Hepatocyte (in vitro differentiated cells): ENCODE measurements around the gene CTNNA1. TPM values are rescaled to one million over a fixed set of nuclear protein-coding genes. Genes with fewer than 3 reads are reported as not detected.

Source experiments
- DNase-seq: peaks from one replicate; pipeline ENCODE4 v3.0.0-alpha.2; 2016; ENCODE audit warnings: low spot score
- H2AFZ ChIP-seq: fragments of 200-600 bp; sonication (generic); 2 replicates; pipeline ENCODE4 v1.6.0; 2016; ENCODE audit warnings: antibody characterized with exemption, mild to moderate bottlenecking
- H3K27ac ChIP-seq: fragments of 200-600 bp; sonication (generic); 2 replicates; pipeline ENCODE4 v1.5.1; 2016; ENCODE audit warnings: mild to moderate bottlenecking
- H3K27me3 ChIP-seq: fragments of 200-600 bp; sonication (generic); 2 replicates; pipeline ENCODE4 v1.6.1; 2016
- H3K36me3 ChIP-seq: fragments of 200-600 bp; sonication (generic); replicated peaks from 2 replicates; pipeline ENCODE4 v1.5.1; 2016; ENCODE audit warnings: low read depth; ENCODE audit not compliant: insufficient read depth
- H3K4me1 ChIP-seq: fragments of 200-600 bp; sonication (generic); 2 replicates; pipeline ENCODE4 v1.5.1; 2016; ENCODE audit warnings: mild to moderate bottlenecking, moderate library complexity; ENCODE audit not compliant: insufficient read depth
- H3K4me2 ChIP-seq: fragments of 200-600 bp; sonication (generic); 2 replicates; pipeline ENCODE4 v1.6.0; 2016
- H3K4me3 ChIP-seq: fragments of 200-600 bp; sonication (generic); 2 replicates; pipeline ENCODE4 v1.5.1; 2016; ENCODE audit warnings: mild to moderate bottlenecking
- H3K79me2 ChIP-seq: fragments of 200-600 bp; sonication (generic); 2 replicates; pipeline ENCODE4 v1.6.0; 2017; ENCODE audit warnings: mild to moderate bottlenecking
- H3K9me2 ChIP-seq: fragments of 200-600 bp; sonication (generic); replicated peaks from 2 replicates; pipeline ENCODE4 v1.6.0; 2017; ENCODE audit warnings: mild to moderate bottlenecking; ENCODE audit not compliant: insufficient read depth
- H3K9me3 ChIP-seq: fragments of 200-600 bp; sonication (generic); 2 replicates; pipeline ENCODE4 v1.5.1; 2016; ENCODE audit warnings: low read depth, mild to moderate bottlenecking
- H4K20me1 ChIP-seq: fragments of 200-600 bp; sonication (generic); 2 replicates; pipeline ENCODE4 v1.6.0; 2016; ENCODE audit warnings: mild to moderate bottlenecking; ENCODE audit not compliant: insufficient read depth, poor library complexity, severe bottlenecking
- EZH2 ChIP-seq: fragments of 200-600 bp; sonication (generic); IDR thresholded peaks from 2 replicates; pipeline ENCODE4 v1.6.1; 2016; ENCODE audit warnings: antibody characterized with exemption, mild to moderate bottlenecking, borderline replicate concordance
- EZH2phosphoT487 ChIP-seq: fragments of 200-600 bp; sonication (generic); IDR thresholded peaks from one replicate; pipeline ENCODE4 v1.6.1; 2018; ENCODE audit warnings: antibody characterized with exemption, mild to moderate bottlenecking, low read depth, moderate library complexity; ENCODE audit not compliant: unreplicated experiment, severe bottlenecking
- WGBS: methylation state at CpG from one replicate; pipeline ENCODE4 v1.1.6; 2016; ENCODE audit warnings: low lambda C conversion rate; ENCODE audit errors: missing lambda C conversion rate; 5-methylcytosine and 5-hydroxymethylcytosine counted together
- polyA plus RNA-seq: library from polyadenylated mRNA; unstranded; fragments of >200 nt; fragmentation: Nextera tagmentation; extraction: Ambion mirVana; gene quantifications from 2 replicates; pipeline ENCODE4 v1.2.1, GENCODE V29; 2016
- total RNA-seq: library from RNA; depleted of rRNA; stranded (reverse); fragments of >200 nt; gene quantifications from 2 replicates; pipeline ENCODE4 v1.2.3, GENCODE V29; 2014
- TF ChIP-seq, protein P1 (sequence below): fragments of 200-600 bp; sonication (generic); IDR thresholded peaks from 2 replicates; pipeline ENCODE4 v1.5.1; 2016; ENCODE audit warnings: antibody characterized with exemption, mild to moderate bottlenecking; ENCODE audit not compliant: poor library complexity

The CTNNA1 gene
- total and polyA plus RNA-seq, 2 experiments from 2014 or later = 152 to 349 TPM

DNA sequence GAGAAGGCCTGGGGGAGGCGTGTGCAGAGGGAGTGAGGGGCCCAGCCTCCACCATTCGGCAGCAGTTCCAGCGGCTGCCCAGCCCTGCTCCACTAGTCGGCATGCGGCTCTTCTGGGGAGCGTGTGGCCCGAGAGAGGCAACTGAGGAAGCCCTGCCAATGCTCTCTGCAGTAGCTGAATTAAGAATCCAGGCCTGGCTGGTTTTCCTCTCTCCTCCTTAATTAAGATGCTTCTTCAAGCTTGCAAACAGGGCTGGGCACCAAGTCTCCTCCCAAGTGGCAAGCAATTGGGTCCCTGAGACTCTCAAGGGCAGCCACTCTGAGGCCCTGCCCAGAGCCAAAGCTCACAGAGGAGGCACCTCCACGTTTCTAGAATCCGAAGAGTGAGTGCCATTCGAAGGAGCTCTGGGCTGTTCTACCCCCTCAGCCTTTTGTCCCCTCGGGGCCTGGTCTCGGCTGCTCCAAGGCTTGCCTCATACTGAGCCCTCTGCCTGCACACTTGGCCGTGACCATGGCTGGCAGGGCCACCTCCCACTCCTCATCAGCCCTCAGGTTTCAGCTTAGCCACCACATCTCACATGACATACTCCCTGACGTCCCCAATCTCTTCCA is 197.3 kb downstream of the CTNNA1 start:
- Histone ChIP-seq H3K79me2 (no peaks in the 10 kb centered on the region), H4K20me1 (no peaks in the 10 kb centered on the region), H2AFZ (no peak overlapping the region), H3K27ac (no peak overlapping the region), H3K27me3 (no peaks in the 10 kb centered on the region), H3K9me3 (no peaks in the 10 kb centered on the region), H3K4me1 (peaks cover 18% of the 10 kb centered on the region), H3K4me3 (no peak overlapping the region), H3K4me2 (no peak overlapping the region), H3K9me2 (no peaks in the 10 kb centered on the region), H3K36me3 (no peaks in the 10 kb centered on the region)
- no peak for DNase-seq
- 91% methylated on average over 14 of the region's 14 CpGs for WGBS
- TF ChIP-seq, protein P1, sequence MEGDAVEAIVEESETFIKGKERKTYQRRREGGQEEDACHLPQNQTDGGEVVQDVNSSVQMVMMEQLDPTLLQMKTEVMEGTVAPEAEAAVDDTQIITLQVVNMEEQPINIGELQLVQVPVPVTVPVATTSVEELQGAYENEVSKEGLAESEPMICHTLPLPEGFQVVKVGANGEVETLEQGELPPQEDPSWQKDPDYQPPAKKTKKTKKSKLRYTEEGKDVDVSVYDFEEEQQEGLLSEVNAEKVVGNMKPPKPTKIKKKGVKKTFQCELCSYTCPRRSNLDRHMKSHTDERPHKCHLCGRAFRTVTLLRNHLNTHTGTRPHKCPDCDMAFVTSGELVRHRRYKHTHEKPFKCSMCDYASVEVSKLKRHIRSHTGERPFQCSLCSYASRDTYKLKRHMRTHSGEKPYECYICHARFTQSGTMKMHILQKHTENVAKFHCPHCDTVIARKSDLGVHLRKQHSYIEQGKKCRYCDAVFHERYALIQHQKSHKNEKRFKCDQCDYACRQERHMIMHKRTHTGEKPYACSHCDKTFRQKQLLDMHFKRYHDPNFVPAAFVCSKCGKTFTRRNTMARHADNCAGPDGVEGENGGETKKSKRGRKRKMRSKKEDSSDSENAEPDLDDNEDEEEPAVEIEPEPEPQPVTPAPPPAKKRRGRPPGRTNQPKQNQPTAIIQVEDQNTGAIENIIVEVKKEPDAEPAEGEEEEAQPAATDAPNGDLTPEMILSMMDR = no peak
- no peak for TF ChIP-seq EZH2phosphoT487
- no peak for TF ChIP-seq EZH2

DNA sequence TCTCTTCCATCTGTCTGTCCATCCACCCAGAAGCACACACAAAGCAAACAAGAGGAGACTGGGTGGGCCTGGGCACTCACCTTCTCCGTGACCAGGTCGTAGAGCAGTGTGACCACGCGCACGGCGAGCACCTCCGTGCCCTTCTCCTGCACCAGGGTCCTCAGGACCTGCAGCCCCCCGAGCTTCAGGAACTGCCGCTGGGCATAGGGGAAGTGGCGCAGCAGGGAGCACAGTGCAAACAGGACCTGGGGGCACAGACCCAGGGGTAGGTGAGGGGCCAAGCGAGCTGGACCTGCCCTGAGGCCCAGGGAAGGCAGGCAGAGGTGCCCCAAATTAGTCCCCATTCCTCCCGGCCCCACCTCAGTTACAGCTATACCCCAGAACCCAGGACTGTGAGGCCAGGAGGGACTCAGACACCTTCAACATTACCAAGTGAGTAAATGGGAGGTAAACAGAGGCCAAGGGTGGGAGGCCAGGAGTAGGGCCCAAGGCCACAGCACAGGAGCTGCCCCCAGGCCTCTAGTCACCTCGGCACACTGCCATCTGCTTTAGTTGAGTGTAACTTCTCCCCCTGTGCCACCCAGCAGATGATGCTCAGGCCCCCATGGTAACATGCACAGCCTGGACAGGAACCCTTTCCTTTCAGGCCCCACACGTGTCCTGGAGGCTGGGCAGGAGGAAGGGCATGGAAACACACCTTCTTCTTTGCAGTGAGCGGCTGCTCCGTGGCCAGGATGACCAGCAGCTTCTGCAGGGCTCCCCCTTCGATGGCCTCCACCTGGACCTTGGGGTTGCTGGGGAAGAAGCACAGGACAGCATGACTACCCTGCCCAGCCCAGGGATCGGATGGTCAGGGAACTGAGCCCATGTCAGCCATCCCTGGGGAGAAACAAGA is 198.1 kb downstream of the CTNNA1 start:
- no peak for DNase-seq
- Histone ChIP-seq H3K4me1 (peaks cover 13% of the 10 kb centered on the region), H3K4me3 (no peak overlapping the region), H2AFZ (no peak overlapping the region), H4K20me1 (no peaks in the 10 kb centered on the region), H3K9me3 (no peaks in the 10 kb centered on the region), H3K36me3 (no peaks in the 10 kb centered on the region), H3K9me2 (no peaks in the 10 kb centered on the region), H3K4me2 (no peak overlapping the region), H3K27ac (no peak overlapping the region), H3K27me3 (no peaks in the 10 kb centered on the region), H3K79me2 (no peaks in the 10 kb centered on the region)
- WGBS = 95% methylated on average over 18 of the region's 18 CpGs
- TF ChIP-seq EZH2 (no peak), EZH2phosphoT487 (no peak)
- TF ChIP-seq, protein P1 = no peak

DNA sequence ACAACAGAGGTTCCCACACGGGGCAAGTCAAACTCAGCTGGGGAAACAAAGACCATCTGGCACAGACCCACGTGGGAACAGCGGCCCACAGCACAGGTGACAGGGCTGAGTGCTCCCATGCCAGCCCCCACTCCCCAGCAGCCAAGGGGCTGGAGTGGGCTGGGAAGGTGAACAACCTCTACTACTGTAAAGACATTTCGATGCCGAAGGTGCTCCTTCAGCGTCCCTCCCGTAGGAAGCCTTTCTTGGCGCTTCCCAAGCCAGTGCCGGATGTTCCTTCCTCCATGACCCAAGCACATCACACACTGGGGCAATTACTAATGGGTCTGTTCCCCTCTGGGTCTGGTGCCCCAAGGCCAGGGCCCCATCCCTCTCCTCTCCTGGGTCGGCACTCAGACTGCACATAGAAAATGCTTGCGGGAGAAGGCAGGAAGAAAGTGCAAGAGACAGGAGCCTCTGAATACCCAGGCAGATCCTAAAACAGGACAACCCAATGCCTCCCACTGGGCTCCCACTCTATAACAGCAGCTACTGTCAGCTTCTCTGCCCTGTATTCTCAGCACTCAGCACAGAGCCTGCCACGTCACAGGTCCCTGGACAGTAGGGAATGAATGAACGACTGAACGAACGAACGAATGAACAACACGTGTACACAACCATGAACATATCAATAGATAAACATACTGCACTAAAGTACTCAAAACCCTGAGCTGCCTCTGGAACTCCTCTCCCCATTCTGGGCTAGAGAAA is 198.9 kb downstream of the CTNNA1 start:
- no peak overlapping the region for H3K4me2 ChIP-seq
- H3K36me3 ChIP-seq = no peaks in the 10 kb centered on the region
- no peak overlapping the region for H2AFZ ChIP-seq
- H3K4me3 ChIP-seq = no peak overlapping the region
- H3K4me1 ChIP-seq = peaks cover 13% of the 10 kb centered on the region
- WGBS = 94% methylated on average over 17 of the region's 17 CpGs
- no peak for TF ChIP-seq EZH2phosphoT487
- no peak for TF ChIP-seq EZH2
- TF ChIP-seq, protein P1 = no peak
- H3K27ac ChIP-seq = no peak overlapping the region
- H3K9me3 ChIP-seq = no peaks in the 10 kb centered on the region
- H4K20me1 ChIP-seq = no peaks in the 10 kb centered on the region
- no peaks in the 10 kb centered on the region for H3K27me3 ChIP-seq
- no peaks in the 10 kb centered on the region for H3K9me2 ChIP-seq
- H3K79me2 ChIP-seq = no peaks in the 10 kb centered on the region
- DNase-seq = no peak
